K562 (cell line): ENCODE data around the gene CARD11. TPM values are rescaled to one million over a fixed set of nuclear protein-coding genes. Genes with fewer than 3 reads are reported as not detected.

Experiments used
- ATAC-seq: fragments of 200-7000 bp; cut with Tn5 transposase; 3 replicates; pipeline ENCODE4 v1.9.1; 2020; ENCODE audit warnings: moderate library complexity
- BruUV-seq: library from RNA; stranded (reverse); fragments of 400-500 nt; replicated peaks from 2 replicates; lab custom pipeline; 2021; lab: Mats Ljungman, UMichigan
- CTCF ChIA-PET: fragments of 300-600 bp; formaldehyde crosslinking; extraction: SDS; loops from one replicate; lab custom pipeline; 2021; ENCODE audit warnings: low intra/inter-chr PET ratio; lab: Yijun Ruan, JAX
- POLR2A ChIA-PET: fragments of 300-600, 350-650 bp; sonication (Branson Sonifier 250); formaldehyde crosslinking; extraction: SDS; loops from one replicate; lab custom pipeline; 2021; ENCODE audit warnings: antibody characterized with exemption, inconsistent platforms; lab: Yijun Ruan, JAX
- DNase-seq, 4 experiments: peaks; one replicate each; pipeline versions ENCODE4 v3.0.0 to v3.0.0-alpha.2; 2011 to 2018; ENCODE audit warnings: low spot score in 3 of 4, mixed read lengths in 3 of 4; ENCODE audit errors: extremely low read depth in 1 of 4
- FAIRE-seq: peaks from 2 replicates; lab custom pipeline; 2011; peaks lifted over from hg19 to GRCh38; lab: Jason Lieb, UNC
- H2AFZ ChIP-seq: 2 replicates; pipeline ENCODE4 v1.6.0; 2011; ENCODE audit warnings: low read depth, low read length, control low read depth, inconsistent platforms
- H3K27ac ChIP-seq: fragments of 200-600 bp; 3 replicates; pipeline ENCODE4 v1.8.0; 2011; ENCODE audit warnings: low read depth, mild to moderate bottlenecking, control low read depth, inconsistent platforms, low read length, moderate library complexity, mixed read lengths; ENCODE audit errors: extremely low read depth
- H3K27me3 ChIP-seq, 2 experiments: fragments of 300-600 bp in 1 of 2; 2 replicates in 1 of 2; 3 replicates in 1 of 2; pipeline versions ENCODE4 v1.6.0 to v1.8.0; 2011; ENCODE audit warnings: inconsistent platforms in 2 of 2, low read length in 2 of 2, mild to moderate bottlenecking in 1 of 2, mixed read lengths in 1 of 2, moderate library complexity in 1 of 2; ENCODE audit not compliant: control insufficient read depth in 2 of 2, insufficient read depth in 2 of 2
- H3K36me3 ChIP-seq: fragments of 300-600 bp; 3 replicates; pipeline ENCODE4 v1.8.0; 2011; ENCODE audit warnings: mild to moderate bottlenecking, low read length, inconsistent platforms; ENCODE audit not compliant: control insufficient read depth, insufficient read depth
- H3K4me1 ChIP-seq, 2 experiments: fragments of 200-600 bp in 1 of 2; replicated peaks in 1 of 2; 2 replicates in 1 of 2; 3 replicates in 1 of 2; pipeline versions ENCODE4 v1.5.1 to v1.8.0; 2011; ENCODE audit warnings: inconsistent platforms in 2 of 2, low read length in 2 of 2, mild to moderate bottlenecking in 1 of 2, mixed read lengths in 1 of 2, moderate library complexity in 1 of 2; ENCODE audit not compliant: control insufficient read depth in 2 of 2, insufficient read depth in 2 of 2
- H3K4me2 ChIP-seq: 2 replicates; pipeline ENCODE4 v1.6.1; 2011; ENCODE audit warnings: low read length, control low read depth, inconsistent platforms, mixed read lengths; ENCODE audit not compliant: insufficient read depth
- H3K4me3 ChIP-seq: fragments of 200-600 bp; sonication (generic), shearing (Covaris generic); 2 replicates; pipeline ENCODE4 v1.5.1; 2016; ENCODE audit warnings: control low read depth, inconsistent platforms
- H3K79me2 ChIP-seq: fragments of 200-600 bp; 3 replicates; pipeline ENCODE4 v1.8.0; 2011; ENCODE audit warnings: low read length, inconsistent platforms; ENCODE audit not compliant: control insufficient read depth, insufficient read depth
- H3K9ac ChIP-seq, 2 experiments: 2 replicates each; pipeline versions ENCODE4 v1.6.0 to v1.6.1; 2011; ENCODE audit warnings: low read depth in 2 of 2, low read length in 2 of 2, control low read depth in 1 of 2, inconsistent platforms in 1 of 2, mild to moderate bottlenecking in 1 of 2, mixed read lengths in 1 of 2; ENCODE audit not compliant: insufficient read depth in 1 of 2
- H3K9me1 ChIP-seq: one replicate; pipeline ENCODE4 v1.6.0; 2011; ENCODE audit warnings: inconsistent platforms, mild to moderate bottlenecking, low read length, moderate library complexity; ENCODE audit not compliant: control insufficient read depth, insufficient read depth
- H3K9me3 ChIP-seq: replicated peaks from 2 replicates; pipeline ENCODE4 v1.5.1; 2011; ENCODE audit warnings: low read depth, low read length, inconsistent platforms; ENCODE audit not compliant: control insufficient read depth, insufficient read depth
- H4K20me1 ChIP-seq: replicated peaks from 2 replicates; pipeline ENCODE4 v1.6.1; 2011; ENCODE audit warnings: low read length, inconsistent platforms, mixed read lengths; ENCODE audit not compliant: control insufficient read depth, insufficient read depth
- DACH1 ChIP-seq: fragments of 450-650 bp; IDR thresholded peaks from 2 replicates; pipeline ENCODE4 v1.6.1; 2018; ENCODE audit not compliant: partially characterized antibody
- ESRRA ChIP-seq: fragments of 450-650 bp; IDR thresholded peaks from 2 replicates; pipeline ENCODE4 v1.6.1; 2014; ENCODE audit warnings: low read depth, mild to moderate bottlenecking, moderate library complexity, borderline replicate concordance
- HDGF ChIP-seq: fragments of 450-650 bp; IDR thresholded peaks from 2 replicates; pipeline ENCODE4 v1.6.1; 2016
- XRCC5 ChIP-seq: fragments of 200-400 bp; formaldehyde crosslinking; IDR thresholded peaks from 2 replicates; pipeline ENCODE4 v1.6.1; 2017; ENCODE audit warnings: low read depth, mild to moderate bottlenecking, low read length
- ZC3H11A ChIP-seq: IDR thresholded peaks from 2 replicates; pipeline ENCODE4 v1.6.1; 2012; ENCODE audit warnings: low read depth, low read length, improper control_type of control experiment
- WGBS: fragments of 100-300 bp; shearing (Covaris generic); methylation state at CpG from one replicate; pipeline ENCODE4 v1.1.6; 2016; ENCODE audit warnings: low coverage, mixed read lengths; ENCODE audit not compliant: insufficient coverage; ENCODE audit errors: missing lambda C conversion rate; 5-methylcytosine and 5-hydroxymethylcytosine counted together
- in situ Hi-C: fragments of 300-500 bp; cut with MboI; formaldehyde crosslinking; loops from 4 replicates; pipeline ENCODE4 v1.15.0; 2018; ENCODE audit warnings: inconsistent platforms, mixed read lengths
- intact Hi-C: fragments of 100-400 bp; cut with micrococcal nuclease; formaldehyde crosslinking; loops from 2 replicates; pipeline ENCODE4 v1.14.2; 2022
- polyA plus RNA-seq, 8 experiments: library from polyadenylated mRNA; depleted of rRNA in 4 of 8; stranded (reverse) in 5 of 8; unstranded in 3 of 8; fragments of >200 nt; fragmentation: Nextera tagmentation in 2 of 8; fragmentation: Illumina TruSeq in 1 of 8; extraction: Ambion mirVana in 2 of 8; extraction: Trizol in 1 of 8; gene quantifications; 2 replicates each; pipeline versions ENCODE4 v1.2.1 to v1.2.3, GENCODE V29; 2011 to 2014; ENCODE audit warnings: inconsistent platforms in 1 of 8, missing spikeins in 1 of 8
- total RNA-seq, 7 experiments: library from RNA; depleted of rRNA in 6 of 7; stranded (reverse); fragments of >200 nt in 6 of 7; fragmentation: Illumina TruSeq in 2 of 7; extraction: Trizol in 2 of 7; gene quantifications; 2 replicates each; pipeline versions ENCODE4 v1.2.1 to v1.2.3, GENCODE V29; 2011 to 2021; ENCODE audit warnings: low replicate concordance in 1 of 7
- TF ChIP-seq, protein P1 (sequence below): sonication (generic); formaldehyde crosslinking; IDR thresholded peaks from 2 replicates; pipeline ENCODE4 v1.8.0; 2022; ENCODE audit warnings: missing genetic modification reagents, mild to moderate bottlenecking, borderline replicate concordance

CARD11 gene
- total and polyA plus RNA-seq, 9 of the 15 experiments (the other 6 are each of a cell fraction or from before 2014, with no cell fraction given): 0.07 to 12.8 (median 5.7) TPM

DNA sequence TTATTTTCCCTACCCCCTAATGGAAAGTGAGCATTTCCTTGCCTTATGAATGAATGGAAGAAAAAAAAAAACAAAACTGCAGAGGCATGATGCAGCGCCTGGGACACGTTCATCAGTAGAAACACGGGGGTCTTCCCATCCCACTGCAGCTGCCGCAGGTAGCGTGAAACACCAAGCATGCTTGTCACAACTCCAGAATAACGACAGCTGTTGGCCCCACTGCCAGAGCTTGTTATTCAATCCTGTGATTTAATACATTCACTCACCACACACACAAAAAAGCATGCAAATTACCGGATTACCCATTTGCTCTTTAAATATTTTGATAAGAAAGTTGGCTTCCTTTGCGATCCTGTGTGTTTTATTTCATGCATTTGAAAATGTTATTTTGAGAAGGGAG is 151.1 kb downstream of the CARD11 start:
- no peak for FAIRE-seq
- in situ Hi-C loops (no loop called here), intact Hi-C loops (no loop called here)
- POLR2A ChIA-PET: interaction anchor here (2.1 kb wide), 1 partner anchor 12 kb away, joined by 7 read pairs; no protein-coding TSS in a partner anchor
- Histone ChIP-seq H3K36me3 (no peaks in the 10 kb centered on the region), H3K9me3 (no peaks in the 10 kb centered on the region), H3K4me2 (no peak overlapping the region), H3K9ac (no peak overlapping the region), H4K20me1 (no peaks in the 10 kb centered on the region), H3K4me1 (peaks cover 0 to 12% of the 10 kb centered on the region in 2 experiments; a peak in 2 of 5 replicates), H3K9me1 (no peaks in the 10 kb centered on the region), H3K27me3 (peaks cover 4 to 15% of the 10 kb centered on the region in 2 experiments; a peak in 3 of 5 replicates), H2AFZ (no peak overlapping the region), H3K79me2 (no peaks in the 10 kb centered on the region), H3K27ac (no peak overlapping the region), H3K4me3 (no peak overlapping the region)
- 11% methylated on average over 8 of the region's 8 CpGs for WGBS
- BruUV-seq: no TSS peak
- CTCF ChIA-PET: no interaction called here
- DNase-seq: no peak
- ATAC-seq: no peak
- TF ChIP-seq DACH1 (no peak), ESRRA (no peak)
- TF ChIP-seq, protein P1, sequence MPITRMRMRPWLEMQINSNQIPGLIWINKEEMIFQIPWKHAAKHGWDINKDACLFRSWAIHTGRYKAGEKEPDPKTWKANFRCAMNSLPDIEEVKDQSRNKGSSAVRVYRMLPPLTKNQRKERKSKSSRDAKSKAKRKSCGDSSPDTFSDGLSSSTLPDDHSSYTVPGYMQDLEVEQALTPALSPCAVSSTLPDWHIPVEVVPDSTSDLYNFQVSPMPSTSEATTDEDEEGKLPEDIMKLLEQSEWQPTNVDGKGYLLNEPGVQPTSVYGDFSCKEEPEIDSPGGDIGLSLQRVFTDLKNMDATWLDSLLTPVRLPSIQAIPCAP (CRISPR knock-in tag): no peak
- TF ChIP-seq, all 486 proteins: peak for 0

DNA sequence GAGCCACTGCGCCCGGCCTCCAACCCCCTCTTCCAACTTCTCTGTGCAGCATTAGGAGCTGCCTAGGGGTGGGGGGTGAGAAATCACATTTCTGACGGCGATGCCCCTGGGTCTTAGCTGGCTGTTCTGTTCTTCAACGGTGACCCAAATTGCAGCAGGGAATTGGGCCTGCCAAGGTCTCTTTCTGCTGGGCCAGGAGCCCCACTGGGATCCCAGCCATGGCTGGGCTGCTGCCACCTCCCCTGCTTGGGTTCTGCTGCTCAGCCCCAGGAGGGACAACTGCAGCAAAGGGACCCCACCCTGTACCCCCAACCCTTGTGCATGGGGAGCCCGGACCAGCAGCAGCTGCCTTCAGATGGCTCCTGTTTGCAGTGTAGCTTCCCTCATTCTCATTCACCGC is 155.9 kb downstream of the CARD11 start:
- Histone ChIP-seq H4K20me1 (no peaks in the 10 kb centered on the region; the same call in 1 of the 2 replicates), H3K79me2 (no peaks in the 10 kb centered on the region), H2AFZ (no peak overlapping the region), H3K9me1 (no peaks in the 10 kb centered on the region), H3K36me3 (no peaks in the 10 kb centered on the region), H3K4me1 (peaks cover 0 to 8% of the 10 kb centered on the region in 2 experiments; a peak in 2 of 5 replicates), H3K27ac (no peak overlapping the region), H3K9me3 (no peaks in the 10 kb centered on the region), H3K27me3 (peaks cover 8 to 24% of the 10 kb centered on the region in 2 experiments; a peak in 3 of 5 replicates), H3K4me2 (no peak overlapping the region), H3K9ac (no peak overlapping the region), H3K4me3 (no peak overlapping the region)
- DNase-seq (no peak), FAIRE-seq (no peak), ATAC-seq (no peak)
- in situ Hi-C loops (no loop called here), intact Hi-C loops (loop anchor here (1.0 kb wide), 1 partner anchor 267 kb away; no protein-coding TSS in a partner anchor)
- BruUV-seq: no TSS peak
- CTCF ChIA-PET: interaction anchor here (1.2 to 2.5 kb wide), 2 partner anchors 267 to 313 kb away, joined by 7 to 27 read pairs; no protein-coding TSS in a partner anchor
- POLR2A ChIA-PET: interaction anchor here (0.6 to 0.7 kb wide), 2 partner anchors 24 to 218 kb away, joined by 3 read pairs; no protein-coding TSS in a partner anchor
- 11% methylated on average over 7 of the region's 7 CpGs for WGBS
- TF ChIP-seq XRCC5: no peak
- TF ChIP-seq ZC3H11A: no peak
- no peak for TF ChIP-seq HDGF
